ENCODE data around the gene SQSTM1. TPM values are rescaled to one million over a fixed set of nuclear protein-coding genes. Genes with fewer than 3 reads are reported as not detected.

SQSTM1 gene
- total and polyA plus RNA-seq, 4 donors, result 298 to 568 (median 372) TPM

- ATAC-seq (ENCODE audit: insufficient read depth, low FRiP score), result no peak
- 76 to 78% methylated on average over 11 of the region's 11 CpGs for WGBS, 2 donors
- H3K36me3 ChIP-seq (ENCODE audit: control insufficient read depth in 4 of 4, insufficient read depth in 4 of 4, low read length in 4 of 4), result peaks cover 0 to 34% (median 19%) of the 10 kb centered on the region in 4 donors
- H3K9me3 ChIP-seq (ENCODE audit: control insufficient read depth in 4 of 4, insufficient read depth in 3 of 4, low read length in 3 of 4), result no peaks in the 10 kb centered on the region
- no peak overlapping the region for H3K27ac ChIP-seq (ENCODE audit: low read depth in 1 of 2, low read length in 1 of 2)
- no peak overlapping the region for H3K4me3 ChIP-seq
- no peak overlapping the region for H3K9ac ChIP-seq (ENCODE audit: insufficient read depth in 1 of 2, low read length in 2 of 2)
- no peaks in the 10 kb centered on the region for H3K27me3 ChIP-seq (ENCODE audit: control insufficient read depth in 3 of 3, insufficient read depth in 3 of 3, low read length in 2 of 3)
- no peak for DNase-seq
- H3K4me1 ChIP-seq (ENCODE audit: control insufficient read depth in 5 of 5, insufficient read depth in 5 of 5, low read length in 5 of 5), result peaks cover 0 to 18% (median 7%) of the 10 kb centered on the region in 5 donors
- no peak for TF ChIP-seq CTCF (IDR thresholded peaks at IDR 0.05; ENCODE audit: control extremely low read depth, extremely low read depth)
Observed at GRCh38 chr5:179802950-179803562, 17.6 kb upstream of the SQSTM1 start.

- H3K27me3 ChIP-seq (ENCODE audit: control insufficient read depth in 3 of 3, insufficient read depth in 3 of 3, low read length in 2 of 3), result no peaks in the 10 kb centered on the region
- WGBS, 2 donors, result 41 to 60% methylated on average over 18 of the region's 18 CpGs
- DNase-seq (no peak), ATAC-seq (ENCODE audit: insufficient read depth, low FRiP score) (no peak)
- peaks cover 0 to 25% (median 12%) of the 10 kb centered on the region in 4 donors for H3K36me3 ChIP-seq (ENCODE audit: control insufficient read depth in 4 of 4, insufficient read depth in 4 of 4, low read length in 4 of 4)
- TF ChIP-seq CTCF (IDR thresholded peaks at IDR 0.05; ENCODE audit: control extremely low read depth, extremely low read depth), result no peak
- H3K27ac ChIP-seq (ENCODE audit: low read depth in 1 of 2, low read length in 1 of 2), result peak overlapping the region in 1 of 2 donors; percentile 5
- H3K9ac ChIP-seq (ENCODE audit: insufficient read depth in 1 of 2, low read length in 2 of 2), result no peak overlapping the region
- no peaks in the 10 kb centered on the region for H3K9me3 ChIP-seq (ENCODE audit: control insufficient read depth in 4 of 4, insufficient read depth in 3 of 4, low read length in 3 of 4)
- H3K4me1 ChIP-seq (ENCODE audit: control insufficient read depth in 5 of 5, insufficient read depth in 5 of 5, low read length in 5 of 5), result peaks cover 0 to 18% (median 7%) of the 10 kb centered on the region in 5 donors
- no peak overlapping the region for H3K4me3 ChIP-seq
Observed at GRCh38 chr5:179803651-179804554, 16.8 kb upstream of the SQSTM1 start.

DNA sequence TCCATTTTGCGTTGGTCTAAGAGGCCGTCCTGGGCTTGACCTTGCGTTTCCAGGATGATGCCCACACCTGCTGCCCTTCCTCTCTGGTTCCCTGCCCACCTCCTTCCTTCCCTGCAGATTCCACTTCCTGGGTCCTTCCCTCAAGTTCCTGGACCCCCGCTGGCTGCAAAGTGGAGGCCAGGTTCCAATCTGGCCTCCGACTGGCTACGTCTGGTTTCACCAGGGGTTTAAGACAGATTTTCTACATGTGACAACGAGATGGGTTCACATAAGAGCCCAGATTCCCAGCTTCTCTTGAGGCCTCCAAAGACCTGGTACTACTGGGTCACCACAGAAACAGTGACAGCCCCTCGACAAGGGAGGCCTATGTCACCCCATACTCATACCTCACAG lies 16.2 kb upstream of the SQSTM1 start:
- no peak for TF ChIP-seq CTCF (IDR thresholded peaks at IDR 0.05; ENCODE audit: control extremely low read depth, extremely low read depth)
- Histone ChIP-seq H3K9ac (ENCODE audit: insufficient read depth in 1 of 2, low read length in 2 of 2) (no peak overlapping the region), H3K9me3 (ENCODE audit: control insufficient read depth in 4 of 4, insufficient read depth in 3 of 4, low read length in 3 of 4) (no peaks in the 10 kb centered on the region), H3K27ac (ENCODE audit: low read depth in 1 of 2, low read length in 1 of 2) (peak overlapping the region in 1 of 2 donors; percentile 85), H3K4me3 (no peak overlapping the region), H3K27me3 (ENCODE audit: control insufficient read depth in 3 of 3, insufficient read depth in 3 of 3, low read length in 2 of 3) (no peaks in the 10 kb centered on the region), H3K4me1 (ENCODE audit: control insufficient read depth in 5 of 5, insufficient read depth in 5 of 5, low read length in 5 of 5) (peaks cover 0 to 18% (median 7%) of the 10 kb centered on the region in 5 donors), H3K36me3 (ENCODE audit: control insufficient read depth in 4 of 4, insufficient read depth in 4 of 4, low read length in 4 of 4) (peaks cover 0 to 19% (median 6%) of the 10 kb centered on the region in 4 donors)
- 75 to 87% methylated on average over 8 of the region's 8 CpGs for WGBS, 2 donors
- ATAC-seq (ENCODE audit: insufficient read depth, low FRiP score), result no peak
- no peak for DNase-seq
